Panc1 (cell line): ENCODE data around the gene SMG1. TPM values are rescaled to one million over a fixed set of nuclear protein-coding genes. Genes with fewer than 3 reads are reported as not detected.

ENCODE experiments used
- ATAC-seq: fragments of 200-7000 bp; cut with Tn5 transposase; 2 replicates; pipeline ENCODE4 v1.9.1; 2020; ENCODE audit warnings: mild to moderate bottlenecking, moderate library complexity
- BruUV-seq: library from RNA; stranded (reverse); fragments of 400-500 nt; replicated peaks from 2 replicates; lab custom pipeline; 2021; lab: Mats Ljungman, UMichigan
- CTCF ChIA-PET: fragments of 300-600 bp; sonication (Branson Sonifier 250); formaldehyde crosslinking; loops from one replicate; lab custom pipeline; 2022; ENCODE audit warnings: antibody characterized with exemption; lab: Charles Lee
- POLR2A ChIA-PET: fragments of 300-600 bp; sonication (Branson Sonifier 250); formaldehyde crosslinking; loops from one replicate; lab custom pipeline; 2022; ENCODE audit warnings: antibody characterized with exemption; lab: Charles Lee
- DNase-seq: peaks from one replicate; pipeline ENCODE4 v3.0.0-alpha.2; 2010; ENCODE audit warnings: low read depth, low spot score
- H3K27ac ChIP-seq: 2 replicates; pipeline ENCODE4 v1.5.1; 2011; ENCODE audit warnings: mild to moderate bottlenecking, low read length, inconsistent platforms
- H3K27me3 ChIP-seq: fragments of 200-500 bp; sonication (Bioruptor generic); 2 replicates; pipeline ENCODE4 v1.6.0; 2014; ENCODE audit warnings: low read length, inconsistent platforms; ENCODE audit not compliant: control insufficient read depth, insufficient read depth
- H3K36me3 ChIP-seq: fragments of 200-500 bp; sonication (Bioruptor generic); 2 replicates; pipeline ENCODE4 v1.5.1; 2014; ENCODE audit warnings: inconsistent platforms, mild to moderate bottlenecking, low read length, moderate library complexity; ENCODE audit not compliant: control insufficient read depth, insufficient read depth
- H3K4me1 ChIP-seq: 2 replicates; pipeline ENCODE4 v1.5.1; 2011; ENCODE audit warnings: inconsistent platforms, mild to moderate bottlenecking, low read length, moderate library complexity; ENCODE audit not compliant: control insufficient read depth, insufficient read depth
- H3K4me3 ChIP-seq, 2 experiments: 2 replicates each; pipeline ENCODE4 v1.5.1; 2011 to 2012; ENCODE audit warnings: low read depth in 2 of 2, low read length in 2 of 2, mild to moderate bottlenecking in 2 of 2, inconsistent platforms in 1 of 2, moderate library complexity in 1 of 2
- H3K9me3 ChIP-seq: fragments of 200-500 bp; sonication (Bioruptor generic); 2 replicates; pipeline ENCODE4 v1.5.1; 2014; ENCODE audit warnings: low read depth, mild to moderate bottlenecking, inconsistent platforms, low read length, moderate library complexity; ENCODE audit not compliant: control insufficient read depth, insufficient read depth
- CTCF ChIP-seq: fragments of 450-650 bp; IDR thresholded peaks from 2 replicates; pipeline ENCODE4 v1.5.1; 2017; ENCODE audit warnings: mild to moderate bottlenecking
- POLR2AphosphoS5 ChIP-seq: IDR thresholded peaks from 2 replicates; pipeline ENCODE4 v1.6.1; 2012; ENCODE audit warnings: mild to moderate bottlenecking, low read depth, low read length, moderate library complexity
- SIN3A ChIP-seq: IDR thresholded peaks from 2 replicates; pipeline ENCODE4 v1.6.1; 2012; ENCODE audit warnings: low read depth, mild to moderate bottlenecking, low read length, moderate library complexity, borderline replicate concordance; ENCODE audit not compliant: insufficient read depth
- TCF7L2 ChIP-seq: IDR thresholded peaks from 2 replicates; pipeline ENCODE4 v1.6.1; 2011; ENCODE audit warnings: mild to moderate bottlenecking, low read depth, low read length, inconsistent platforms
- in situ Hi-C: cut with HindIII; loops from 2 replicates; pipeline ENCODE4 v1.10.0; 2016; ENCODE audit warnings: low sequenced_read_pairs, low pct_unique_long_range_greater_than_20kb
- intact Hi-C: fragments of 100-400 bp; cut with micrococcal nuclease; formaldehyde crosslinking; loops from one replicate; pipeline ENCODE4 v1.10.0; 2022; ENCODE audit not compliant: unreplicated experiment
- total RNA-seq: library from RNA; stranded (reverse); gene quantifications from one replicate; pipeline ENCODE4 v1.2.1, GENCODE V29; 2021; ENCODE audit not compliant: unreplicated experiment
- TF ChIP-seq, protein P1 (sequence below), 2 experiments: IDR thresholded peaks; 2 replicates each; pipeline ENCODE4 v1.6.1; 2011 to 2012; ENCODE audit warnings: low read depth in 2 of 2, control low read depth in 1 of 2, low read length in 1 of 2, mild to moderate bottlenecking in 1 of 2, moderate library complexity in 1 of 2; ENCODE audit not compliant: insufficient read depth in 1 of 2

The SMG1 gene
- total RNA-seq, 1 experiment from 2014 or later, result 113 TPM

DNA sequence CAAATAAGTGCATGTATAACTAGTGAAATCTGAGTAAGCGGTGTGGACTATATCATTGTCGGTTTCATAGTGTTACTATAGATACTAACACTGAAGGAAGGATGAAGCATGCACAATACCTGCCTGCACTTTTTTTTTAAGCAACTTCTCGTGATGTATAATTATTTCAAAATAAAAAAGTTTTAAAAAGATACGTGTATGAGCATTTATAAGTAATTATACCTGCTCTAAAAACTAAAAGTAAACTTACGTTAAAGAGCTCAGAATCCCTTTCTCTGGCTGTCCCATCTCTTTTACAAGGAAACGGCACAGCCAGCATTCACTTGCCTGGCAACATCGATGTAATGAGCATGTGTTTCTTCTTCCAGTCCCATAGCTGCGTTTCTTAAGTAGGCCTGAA lies 93.6 kb downstream of the SMG1 start:
- Histone ChIP-seq H3K27ac (no peak overlapping the region), H3K4me3 (no peak overlapping the region), H3K27me3 (no peaks in the 10 kb centered on the region), H3K9me3 (no peaks in the 10 kb centered on the region), H3K36me3 (peaks cover 81% of the 10 kb centered on the region), H3K4me1 (no peaks in the 10 kb centered on the region)
- ATAC-seq, result no peak
- intact Hi-C loops, result no loop called here
- POLR2A ChIA-PET, result no interaction called here
- CTCF ChIA-PET, result no interaction called here
- in situ Hi-C loops, result loop anchor here (10.0 kb wide), 1 partner anchor 142 kb away; no protein-coding TSS in a partner anchor
- TF ChIP-seq CTCF (no peak), POLR2AphosphoS5 (no peak), TCF7L2 (no peak), SIN3A (no peak)
- TF ChIP-seq, protein P1, sequence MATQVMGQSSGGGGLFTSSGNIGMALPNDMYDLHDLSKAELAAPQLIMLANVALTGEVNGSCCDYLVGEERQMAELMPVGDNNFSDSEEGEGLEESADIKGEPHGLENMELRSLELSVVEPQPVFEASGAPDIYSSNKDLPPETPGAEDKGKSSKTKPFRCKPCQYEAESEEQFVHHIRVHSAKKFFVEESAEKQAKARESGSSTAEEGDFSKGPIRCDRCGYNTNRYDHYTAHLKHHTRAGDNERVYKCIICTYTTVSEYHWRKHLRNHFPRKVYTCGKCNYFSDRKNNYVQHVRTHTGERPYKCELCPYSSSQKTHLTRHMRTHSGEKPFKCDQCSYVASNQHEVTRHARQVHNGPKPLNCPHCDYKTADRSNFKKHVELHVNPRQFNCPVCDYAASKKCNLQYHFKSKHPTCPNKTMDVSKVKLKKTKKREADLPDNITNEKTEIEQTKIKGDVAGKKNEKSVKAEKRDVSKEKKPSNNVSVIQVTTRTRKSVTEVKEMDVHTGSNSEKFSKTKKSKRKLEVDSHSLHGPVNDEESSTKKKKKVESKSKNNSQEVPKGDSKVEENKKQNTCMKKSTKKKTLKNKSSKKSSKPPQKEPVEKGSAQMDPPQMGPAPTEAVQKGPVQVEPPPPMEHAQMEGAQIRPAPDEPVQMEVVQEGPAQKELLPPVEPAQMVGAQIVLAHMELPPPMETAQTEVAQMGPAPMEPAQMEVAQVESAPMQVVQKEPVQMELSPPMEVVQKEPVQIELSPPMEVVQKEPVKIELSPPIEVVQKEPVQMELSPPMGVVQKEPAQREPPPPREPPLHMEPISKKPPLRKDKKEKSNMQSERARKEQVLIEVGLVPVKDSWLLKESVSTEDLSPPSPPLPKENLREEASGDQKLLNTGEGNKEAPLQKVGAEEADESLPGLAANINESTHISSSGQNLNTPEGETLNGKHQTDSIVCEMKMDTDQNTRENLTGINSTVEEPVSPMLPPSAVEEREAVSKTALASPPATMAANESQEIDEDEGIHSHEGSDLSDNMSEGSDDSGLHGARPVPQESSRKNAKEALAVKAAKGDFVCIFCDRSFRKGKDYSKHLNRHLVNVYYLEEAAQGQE (IDR thresholded peaks at IDR 0.05; ENCODE audit: insufficient read depth in 1 of 2, low read depth in 2 of 2, low read length in 1 of 2), result no peak
- DNase-seq, result no peak
- BruUV-seq, result no TSS peak

DNA sequence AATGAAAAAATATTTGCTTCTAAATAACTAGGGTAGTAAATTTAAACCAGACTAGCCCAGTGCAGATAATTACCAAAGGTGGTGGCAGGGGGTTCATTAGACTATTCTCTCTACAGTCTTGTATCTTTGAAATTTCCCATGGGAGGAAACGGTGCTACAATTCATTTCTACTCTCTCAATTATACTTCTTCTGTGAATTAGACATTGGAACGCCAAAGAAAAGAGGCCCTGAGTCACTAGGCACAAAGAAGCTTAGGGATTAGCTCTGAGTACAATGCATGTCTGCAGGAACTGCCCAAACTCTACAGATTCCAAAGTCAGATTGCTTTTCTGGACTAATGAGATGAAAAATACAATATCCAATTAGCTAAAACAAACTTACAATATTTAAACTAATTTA lies 94.2 kb downstream of the SMG1 start:
- H3K27me3 ChIP-seq, result no peaks in the 10 kb centered on the region
- CTCF ChIA-PET, result no interaction called here
- no peaks in the 10 kb centered on the region for H3K9me3 ChIP-seq
- POLR2A ChIA-PET, result interaction anchor here (0.5 kb wide), 1 partner anchor 43 kb away, joined by 7 read pairs; no protein-coding TSS in a partner anchor
- no peak overlapping the region for H3K4me3 ChIP-seq
- ATAC-seq (no peak), DNase-seq (no peak)
- intact Hi-C loops, result no loop called here
- BruUV-seq, result no TSS peak
- TF ChIP-seq TCF7L2 (no peak), SIN3A (no peak), CTCF (no peak), POLR2AphosphoS5 (no peak)
- TF ChIP-seq, protein P1 (IDR thresholded peaks at IDR 0.05; ENCODE audit: insufficient read depth in 1 of 2, low read depth in 2 of 2, low read length in 1 of 2), result no peak
- peaks cover 81% of the 10 kb centered on the region for H3K36me3 ChIP-seq
- H3K27ac ChIP-seq, result no peak overlapping the region
- in situ Hi-C loops, result loop anchor here (10.0 kb wide), 1 partner anchor 143 kb away; no protein-coding TSS in a partner anchor
- no peaks in the 10 kb centered on the region for H3K4me1 ChIP-seq
